Coronary artery (tissue), 2 donors: ENCODE results near the gene TTLL11.

Experiments
- DNase-seq: peaks from one replicate; pipeline ENCODE4 v3.0.0-alpha.2; 2017; ENCODE audit warnings: low spot score
- H3K27ac ChIP-seq, 2 donors: fragments of 200-600 bp; sonication (generic); one replicate each; pipeline ENCODE4 v1.5.1; 2016 to 2019
- H3K4me3 ChIP-seq: fragments of 200-600 bp; sonication (generic); 2 replicates; pipeline ENCODE4 v1.5.1; 2016; ENCODE audit warnings: mild to moderate bottlenecking, moderate library complexity
- CTCF ChIP-seq: fragments of 200-600 bp; sonication (generic); IDR thresholded peaks from one replicate; pipeline ENCODE4 v1.5.1; 2019; ENCODE audit warnings: antibody characterized with exemption

Gene TTLL11

GRCh38 chr9:121776739-121777637 is 316.1 kb downstream of the TTLL11 start:
- DNase-seq = no peak
- no peak for TF ChIP-seq CTCF
- Histone ChIP-seq H3K27ac (no peak overlapping the region), H3K4me3 (no peak overlapping the region)

- no peak for TF ChIP-seq CTCF
- no peak overlapping the region for H3K4me3 ChIP-seq
- no peak for DNase-seq
- H3K27ac ChIP-seq = no peak overlapping the region
These were observed 316.9 kb downstream of the TTLL11 start for GRCh38 chr9:121776001-121776738.

- DNase-seq = no peak
- Histone ChIP-seq H3K27ac (peak overlapping the region in 1 of 2 donors; percentile 31), H3K4me3 (no peak overlapping the region)
- no peak for TF ChIP-seq CTCF
These were observed 318.1 kb downstream of the TTLL11 start for GRCh38 chr9:121774715-121775613.

- H3K4me3 ChIP-seq = no peak overlapping the region
- no peak for TF ChIP-seq CTCF
- DNase-seq = no peak
- peak overlapping the region; percentile 27 to 31 for H3K27ac ChIP-seq
These were observed 319.0 kb downstream of the TTLL11 start for GRCh38 chr9:121773954-121774714.

GRCh38 chr9:121773286-121773953 is 319.7 kb downstream of the TTLL11 start:
- no peak for DNase-seq
- TF ChIP-seq CTCF = no peak
- Histone ChIP-seq H3K4me3 (no peak overlapping the region), H3K27ac (peak overlapping the region; percentile 56 to 86)
